Heart left ventricle (tissue), 13 donors: ENCODE measurements around the gene ZNG1B.
"Not testable (repeated sequence)": the region's sequence is repeated elsewhere in the genome, so short reads cannot be mapped to it uniquely, and the experiment has no call there.

Experiments used
- POLR2A ChIP-seq, 2 donors: fragments of 450-650 bp; IDR thresholded peaks; one replicate each; pipeline ENCODE4 v1.6.1; 2017; ENCODE audit warnings: antibody characterized with exemption in 2 of 2, mild to moderate bottlenecking in 2 of 2, moderate library complexity in 2 of 2
- TF ChIP-seq, protein P1 (sequence below), 12 donors: fragments of 200-600 bp; sonication (generic) in 4 of 12; IDR thresholded peaks; one replicate each; pipeline versions ENCODE4 v1.5.0 to v1.8.0; 2018 to 2022; ENCODE audit warnings: antibody characterized with exemption in 12 of 12, mild to moderate bottlenecking in 5 of 12
- donor health status: ischemic (EF 13 %, LVEDD 7.1; RV severe dilation, severe dysfunction).
- donor health status: DM: no; HTN: yes; CAD: no.
- donor health status: DM: no; HTN: no; CAD: no.
- donor health status: ischemic (EF 25% LVEDD 6.9; RV normal size, moderate dysfunction).
- donor health status: ischemic (EF 25% LVEDD 5.7; RV mildly dilated, moderate dysfunction).
- donor health status: ischemic (EF 35%, LVEDD 5.7; RV mildly dilated, moderate dysfunction).
- donor health status: nonischemic (EF 11% LVEDD 7.7; RV severe dilation, severe dysfunction).
- donor health status: DM: yes; HTN: yes; CAD: no.
- donor health status: PGD.
- donor health status: ischemic (EF 29% LVEDD 5.4; RV normal size, mild dysfunction).
- donor health status: nonischemic (EF 23%, LVEDD 6.1; RV moderate dilation, normal function).

- TF ChIP-seq, protein P1, sequence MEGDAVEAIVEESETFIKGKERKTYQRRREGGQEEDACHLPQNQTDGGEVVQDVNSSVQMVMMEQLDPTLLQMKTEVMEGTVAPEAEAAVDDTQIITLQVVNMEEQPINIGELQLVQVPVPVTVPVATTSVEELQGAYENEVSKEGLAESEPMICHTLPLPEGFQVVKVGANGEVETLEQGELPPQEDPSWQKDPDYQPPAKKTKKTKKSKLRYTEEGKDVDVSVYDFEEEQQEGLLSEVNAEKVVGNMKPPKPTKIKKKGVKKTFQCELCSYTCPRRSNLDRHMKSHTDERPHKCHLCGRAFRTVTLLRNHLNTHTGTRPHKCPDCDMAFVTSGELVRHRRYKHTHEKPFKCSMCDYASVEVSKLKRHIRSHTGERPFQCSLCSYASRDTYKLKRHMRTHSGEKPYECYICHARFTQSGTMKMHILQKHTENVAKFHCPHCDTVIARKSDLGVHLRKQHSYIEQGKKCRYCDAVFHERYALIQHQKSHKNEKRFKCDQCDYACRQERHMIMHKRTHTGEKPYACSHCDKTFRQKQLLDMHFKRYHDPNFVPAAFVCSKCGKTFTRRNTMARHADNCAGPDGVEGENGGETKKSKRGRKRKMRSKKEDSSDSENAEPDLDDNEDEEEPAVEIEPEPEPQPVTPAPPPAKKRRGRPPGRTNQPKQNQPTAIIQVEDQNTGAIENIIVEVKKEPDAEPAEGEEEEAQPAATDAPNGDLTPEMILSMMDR (IDR thresholded peaks at IDR 0.05), result not testable (repeated sequence)
- TF ChIP-seq POLR2A (IDR thresholded peaks at IDR 0.05), result not testable (repeated sequence)
Measured at GRCh38 chr2:113502216-113503093, 65.0 kb downstream of the ZNG1B start.
